AG10803 (cell line): ENCODE measurements around the gene NGFR.

Experiments used
- DNase-seq: peaks from one replicate; pipeline ENCODE4 v3.0.0; 2010; ENCODE audit warnings: low read depth
- H3K4me3 ChIP-seq: 2 replicates; pipeline ENCODE4 v1.5.1; 2011; ENCODE audit warnings: mild to moderate bottlenecking, low read length, control low read depth
- TF ChIP-seq, protein P1 (sequence below): conservative IDR thresholded peaks from 2 replicates; pipeline ENCODE4 v1.5.1; 2011; ENCODE audit warnings: mild to moderate bottlenecking, low read length, control low read depth, inconsistent platforms

NGFR gene

DNA sequence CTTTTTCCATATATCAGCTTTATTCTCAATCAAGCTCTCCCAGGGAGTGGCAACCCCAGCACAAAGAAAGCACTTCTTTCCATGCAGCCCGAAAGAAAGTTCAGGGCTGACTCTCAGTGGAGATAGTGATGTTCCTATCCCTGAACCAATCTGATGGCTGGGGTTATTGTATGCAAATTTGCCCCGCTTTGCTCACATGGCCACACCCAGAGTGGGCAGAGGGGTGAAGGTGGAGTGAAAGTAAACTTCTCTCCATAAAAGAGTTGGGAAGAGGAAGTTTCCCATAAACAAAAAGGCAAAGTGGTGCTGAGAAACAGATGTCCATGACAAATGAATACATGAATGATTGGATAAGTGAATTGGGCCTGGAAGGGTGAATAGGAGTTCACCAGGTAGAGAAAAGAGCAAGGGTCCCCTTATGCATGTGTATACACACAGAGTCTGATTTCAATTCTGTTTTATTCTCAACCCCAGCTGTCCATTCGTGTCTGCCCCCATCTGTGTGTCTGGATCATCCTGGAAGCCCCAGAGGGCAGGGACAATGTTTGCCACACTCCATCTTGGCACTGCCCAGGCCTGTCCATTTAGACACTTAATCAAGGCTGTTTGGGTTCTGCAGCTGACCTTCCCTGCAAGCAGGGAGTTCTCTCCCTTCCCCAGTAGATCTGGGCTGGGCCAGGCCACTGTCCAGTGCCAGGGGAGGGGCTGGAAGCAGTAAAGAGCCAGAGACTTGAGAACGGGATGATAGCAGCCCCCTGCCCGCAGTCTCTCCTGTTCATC, 14.1 kb upstream of the NGFR start:
- H3K4me3 ChIP-seq, result no peak overlapping the region
- TF ChIP-seq, protein P1, sequence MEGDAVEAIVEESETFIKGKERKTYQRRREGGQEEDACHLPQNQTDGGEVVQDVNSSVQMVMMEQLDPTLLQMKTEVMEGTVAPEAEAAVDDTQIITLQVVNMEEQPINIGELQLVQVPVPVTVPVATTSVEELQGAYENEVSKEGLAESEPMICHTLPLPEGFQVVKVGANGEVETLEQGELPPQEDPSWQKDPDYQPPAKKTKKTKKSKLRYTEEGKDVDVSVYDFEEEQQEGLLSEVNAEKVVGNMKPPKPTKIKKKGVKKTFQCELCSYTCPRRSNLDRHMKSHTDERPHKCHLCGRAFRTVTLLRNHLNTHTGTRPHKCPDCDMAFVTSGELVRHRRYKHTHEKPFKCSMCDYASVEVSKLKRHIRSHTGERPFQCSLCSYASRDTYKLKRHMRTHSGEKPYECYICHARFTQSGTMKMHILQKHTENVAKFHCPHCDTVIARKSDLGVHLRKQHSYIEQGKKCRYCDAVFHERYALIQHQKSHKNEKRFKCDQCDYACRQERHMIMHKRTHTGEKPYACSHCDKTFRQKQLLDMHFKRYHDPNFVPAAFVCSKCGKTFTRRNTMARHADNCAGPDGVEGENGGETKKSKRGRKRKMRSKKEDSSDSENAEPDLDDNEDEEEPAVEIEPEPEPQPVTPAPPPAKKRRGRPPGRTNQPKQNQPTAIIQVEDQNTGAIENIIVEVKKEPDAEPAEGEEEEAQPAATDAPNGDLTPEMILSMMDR, result no peak
- no peak for DNase-seq

DNA sequence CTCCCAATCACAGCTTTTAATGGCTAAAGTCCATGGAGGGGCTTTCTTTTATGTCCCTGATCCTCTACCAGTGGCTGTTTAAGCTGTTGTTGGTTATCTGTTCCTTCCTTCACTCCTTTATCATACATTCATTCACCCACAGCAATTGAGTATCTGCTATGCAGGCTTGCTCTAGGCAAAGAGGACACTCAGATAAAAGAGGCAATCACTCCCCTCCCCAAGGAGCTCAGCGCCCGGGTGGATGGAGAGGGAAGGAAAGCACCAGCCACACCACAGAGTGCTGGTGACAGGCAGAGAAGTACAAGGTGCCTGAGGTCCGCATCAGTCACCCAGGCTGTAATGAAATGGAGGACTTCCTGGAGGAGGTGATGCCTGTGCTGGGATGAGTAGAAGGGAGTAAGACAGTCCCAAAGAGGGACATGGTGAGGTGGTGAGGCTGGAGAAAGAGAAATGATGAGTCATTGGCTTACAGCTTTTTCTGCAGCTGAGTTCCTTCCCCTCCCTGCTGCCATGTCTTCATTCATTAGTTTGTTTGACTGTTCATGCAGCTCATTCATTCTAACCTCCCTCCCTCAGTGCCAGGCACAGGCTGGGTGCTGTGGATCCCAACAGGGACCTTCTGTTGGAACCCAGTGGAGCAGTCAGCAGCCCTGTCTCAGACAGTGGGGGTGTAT, 12.8 kb upstream of the NGFR start:
- TF ChIP-seq, protein P1, result no peak
- no peak overlapping the region for H3K4me3 ChIP-seq

DNA sequence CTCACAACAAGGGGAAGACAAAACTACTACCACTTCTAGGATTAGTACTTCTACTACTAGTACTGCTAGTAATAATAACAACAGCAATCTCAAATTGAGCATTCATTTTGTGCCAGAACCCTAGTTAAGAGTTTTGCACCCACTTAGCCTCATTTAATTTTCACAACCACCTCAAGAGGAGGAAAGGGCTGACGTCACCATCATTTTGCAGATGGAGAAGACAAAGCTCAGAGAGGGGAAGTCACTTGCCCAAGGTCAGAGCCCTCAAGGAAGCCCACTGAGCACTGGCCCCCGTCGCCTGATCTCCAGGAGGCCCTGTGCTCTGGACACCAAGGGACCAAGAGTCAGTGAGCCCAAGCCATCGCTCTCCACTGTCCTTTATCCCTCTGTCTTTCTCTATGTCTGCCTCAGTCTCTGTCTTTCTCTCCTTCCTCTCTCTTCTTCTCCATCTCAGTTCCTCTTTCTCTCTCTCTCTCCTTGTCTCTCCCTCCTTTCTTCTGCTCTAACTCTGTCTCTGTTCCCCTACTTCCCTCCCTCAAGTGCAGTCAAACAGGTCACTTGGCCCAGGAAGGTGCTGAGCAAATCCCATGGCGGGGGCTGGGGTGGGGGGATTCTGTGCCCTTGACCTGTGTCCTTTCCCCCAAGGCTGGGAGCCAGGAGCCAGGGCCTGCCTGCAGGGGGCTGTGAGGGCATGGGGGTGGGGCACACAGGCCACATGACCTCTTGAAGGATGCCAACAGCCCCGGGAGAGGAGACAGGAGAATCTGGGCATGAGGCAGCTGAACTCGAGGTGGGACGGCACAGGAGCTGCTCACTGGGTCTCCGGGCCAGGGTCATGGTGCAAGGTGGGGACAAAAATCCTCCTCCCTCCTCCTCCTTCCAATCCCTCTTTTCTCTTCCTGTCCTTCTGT, 11.2 kb upstream of the NGFR start:
- H3K4me3 ChIP-seq, result no peak overlapping the region
- DNase-seq, result no peak
- TF ChIP-seq, protein P1, result no peak

More for the DNA sequence above, 12.8 kb upstream of the NGFR start:
- DNase-seq, result peak; percentile 10

DNA sequence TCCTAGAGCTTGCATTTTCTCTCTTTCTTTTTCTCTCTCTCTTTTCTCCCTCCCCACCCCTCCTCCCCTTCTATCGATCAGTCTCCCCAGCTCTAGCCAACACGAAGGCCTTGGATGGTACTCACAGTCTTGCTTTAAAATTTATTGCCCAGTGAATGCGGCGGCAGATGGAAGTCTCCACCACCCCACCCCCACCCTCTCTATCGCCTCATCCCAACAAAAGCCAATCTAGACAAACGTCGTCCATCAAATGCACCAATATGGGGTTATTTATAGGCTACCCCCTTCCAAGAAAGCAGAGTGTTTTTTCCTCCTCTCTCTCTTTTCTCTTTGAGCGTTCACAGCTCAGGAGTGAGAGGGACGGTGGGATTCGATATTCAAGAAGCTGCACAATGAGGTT, 10.5 kb upstream of the NGFR start:
- DNase-seq, result no peak
- no peak overlapping the region for H3K4me3 ChIP-seq

DNA sequence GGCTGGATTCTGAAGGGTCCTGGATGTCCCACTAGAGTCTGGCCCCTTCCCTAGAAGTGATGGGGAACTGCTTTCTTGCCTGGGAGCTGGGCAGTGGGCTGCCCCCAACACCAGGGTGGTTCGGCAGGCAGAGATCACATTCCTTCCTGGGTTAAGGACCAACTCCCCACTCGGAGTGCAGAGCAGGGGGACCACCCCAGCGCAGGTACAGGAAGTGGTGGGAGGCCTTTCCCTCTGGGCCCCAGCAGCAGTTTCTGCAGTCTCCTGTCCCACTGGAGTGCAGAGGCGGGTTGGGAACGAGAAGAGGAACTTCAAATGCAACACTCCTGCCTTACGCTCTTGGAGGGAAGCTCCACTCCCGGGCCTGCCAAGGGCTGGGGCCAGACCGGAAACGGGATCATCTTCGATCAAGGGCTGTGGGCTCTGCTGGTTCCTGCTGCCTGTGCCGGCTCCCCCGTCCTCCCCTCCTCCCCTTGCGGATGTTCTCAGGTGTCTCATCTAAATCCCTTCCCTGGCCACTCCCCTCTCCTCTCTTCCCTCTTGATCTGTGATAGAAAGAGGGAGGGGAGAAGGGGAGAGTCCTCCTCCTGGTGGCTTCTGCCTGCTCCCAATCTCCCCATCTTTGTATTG, 9.0 kb upstream of the NGFR start:
- H3K4me3 ChIP-seq, result no peak overlapping the region
- TF ChIP-seq, protein P1, result no peak
- DNase-seq, result no peak

More for the DNA sequence above, 10.5 kb upstream of the NGFR start:
- TF ChIP-seq, protein P1, result no peak

DNA sequence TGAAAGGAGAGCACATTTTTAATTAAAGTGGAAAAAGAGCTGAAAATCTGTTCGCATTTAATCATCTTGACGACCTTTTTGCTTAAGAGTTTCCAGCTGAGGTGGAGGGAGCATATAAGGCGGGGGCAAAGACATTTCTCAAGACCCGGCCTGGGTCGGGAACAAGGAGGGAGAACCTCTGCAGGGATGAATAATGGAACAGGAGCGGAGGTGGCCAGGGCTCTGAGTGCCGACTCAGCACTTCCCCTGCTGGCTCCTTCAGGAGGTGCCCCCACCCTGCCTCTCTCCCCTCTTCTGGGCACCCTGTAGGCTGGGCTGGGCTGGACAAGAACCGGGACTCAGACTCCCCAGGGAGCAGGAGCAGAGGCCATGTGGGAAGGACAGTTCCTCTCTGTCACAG, 7.9 kb upstream of the NGFR start:
- H3K4me3 ChIP-seq, result no peak overlapping the region
- DNase-seq, result no peak
- TF ChIP-seq, protein P1, result no peak
